Activated naive CD4-positive, alpha-beta T cell treated with anti-CD3 and anti-CD28 coated beads for 36 hours (primary cell): ENCODE measurements around the gene KDM2A. TPM values are rescaled to one million over a fixed set of nuclear protein-coding genes. Genes with fewer than 3 reads are reported as not detected.
A peak's percentile ranks its signal among the peaks of the same experiment; 100 is the strongest.

ENCODE experiments used
- CTCF ChIA-PET: fragments of 350-600 bp; sonication (Branson Sonifier 250); formaldehyde crosslinking; loops from one replicate; lab custom pipeline; 2021; ENCODE audit warnings: antibody characterized with exemption; lab: Charles Lee
- DNase-seq: peaks from one replicate; pipeline ENCODE4 v3.0.0-alpha.2; 2020
- H3K27ac Mint-ChIP-seq: one replicate; pipeline ENCODE4 v1.8.0; 2021; ENCODE audit warnings: mild to moderate bottlenecking, mixed read lengths
- H3K27me3 Mint-ChIP-seq: one replicate; pipeline ENCODE4 v1.8.0; 2021; ENCODE audit warnings: low read depth, mixed read lengths
- H3K36me3 Mint-ChIP-seq: one replicate; pipeline ENCODE4 v1.8.0; 2021; ENCODE audit warnings: low read depth, mixed read lengths
- H3K4me1 Mint-ChIP-seq: one replicate; pipeline ENCODE4 v1.8.0; 2021; ENCODE audit warnings: low read depth, mixed read lengths
- H3K4me3 Mint-ChIP-seq: one replicate; pipeline ENCODE4 v1.8.0; 2021; ENCODE audit warnings: mild to moderate bottlenecking, moderate library complexity, mixed read lengths
- H3K9me3 Mint-ChIP-seq: one replicate; pipeline ENCODE4 v1.8.0; 2021; ENCODE audit warnings: mixed read lengths
- intact Hi-C: fragments of 100-400 bp; cut with micrococcal nuclease; formaldehyde crosslinking; loops from one replicate; pipeline ENCODE4 v1.15.1; 2023
- total RNA-seq, 2 experiments: library from RNA; stranded (reverse); gene quantifications; one replicate each; pipeline ENCODE4 v1.2.3, GENCODE V29; 2021

Gene KDM2A
- total RNA-seq, 2 experiments from 2014 or later = 57.7 to 58.8 TPM

GRCh38 chr11:67240576-67241389 lies 121.7 kb downstream of the KDM2A start:
- intact Hi-C loops = loop anchor here (1.0 to 5.0 kb wide), 3 partner anchors 36 to 152 kb away; partner anchors contain the start of gene RAD9A
- Mint-ChIP-seq H3K36me3 (peaks cover 54% of the 10 kb centered on the region), H3K27ac (peak overlapping the region; percentile 99), H3K27me3 (no peaks in the 10 kb centered on the region), H3K4me3 (peak overlapping the region; percentile 86), H3K4me1 (peaks cover 51% of the 10 kb centered on the region), H3K9me3 (no peaks in the 10 kb centered on the region)
- CTCF ChIA-PET = interaction anchor here (0.6 to 2.8 kb wide), 8 partner anchors 8 to 160 kb away, joined by 3 to 16 read pairs (median 4); no protein-coding TSS in a partner anchor
- peak; percentile 94 for DNase-seq

- Mint-ChIP-seq H3K4me1 (peaks cover 51% of the 10 kb centered on the region), H3K36me3 (peaks cover 64% of the 10 kb centered on the region), H3K27ac (peak overlapping the region; percentile 99), H3K9me3 (no peaks in the 10 kb centered on the region), H3K27me3 (no peaks in the 10 kb centered on the region), H3K4me3 (peak overlapping the region; percentile 86)
- no peak for DNase-seq
- CTCF ChIA-PET = interaction anchor here (2.3 kb wide), 1 partner anchor 19 kb away, joined by 10 read pairs; no protein-coding TSS in a partner anchor
- intact Hi-C loops = loop anchor here (5.0 kb wide), 1 partner anchor 150 kb away; the partner anchor contains the start of gene RAD9A
These were observed 123.5 kb downstream of the KDM2A start for GRCh38 chr11:67242548-67242947.

- H3K9me3 Mint-ChIP-seq = no peaks in the 10 kb centered on the region
- H3K27me3 Mint-ChIP-seq = no peaks in the 10 kb centered on the region
- H3K4me3 Mint-ChIP-seq = peak overlapping the region; percentile 86
- H3K27ac Mint-ChIP-seq = peak overlapping the region; percentile 99
- CTCF ChIA-PET = interaction anchor here (2.3 kb wide), 1 partner anchor 19 kb away, joined by 10 read pairs; no protein-coding TSS in a partner anchor
- intact Hi-C loops = loop anchor here (5.0 kb wide), 1 partner anchor 149 kb away; the partner anchor contains the start of gene RAD9A
- H3K4me1 Mint-ChIP-seq = peaks cover 51% of the 10 kb centered on the region
- DNase-seq = no peak
- H3K36me3 Mint-ChIP-seq = peaks cover 68% of the 10 kb centered on the region
These were observed 124.0 kb downstream of the KDM2A start for GRCh38 chr11:67243051-67243450.

- no peaks in the 10 kb centered on the region for H3K9me3 Mint-ChIP-seq
- H3K27ac Mint-ChIP-seq = peak overlapping the region; percentile 51
- H3K36me3 Mint-ChIP-seq = peaks cover 82% of the 10 kb centered on the region
- intact Hi-C loops = no loop called here
- no peak for DNase-seq
- no peaks in the 10 kb centered on the region for H3K27me3 Mint-ChIP-seq
- CTCF ChIA-PET = interaction anchor here (1.1 kb wide), 1 partner anchor 19 kb away, joined by 3 read pairs; no protein-coding TSS in a partner anchor
- H3K4me3 Mint-ChIP-seq = no peak overlapping the region
- H3K4me1 Mint-ChIP-seq = peaks cover 38% of the 10 kb centered on the region
These were observed 126.0 kb downstream of the KDM2A start for GRCh38 chr11:67245046-67245445.

- Mint-ChIP-seq H3K27ac (no peak overlapping the region), H3K4me1 (peaks cover 31% of the 10 kb centered on the region)
- intact Hi-C loops = no loop called here
These were observed 129.0 kb downstream of the KDM2A start for GRCh38 chr11:67247946-67248550.

GRCh38 chr11:67248653-67249052 lies 129.6 kb downstream of the KDM2A start:
- H3K4me1 Mint-ChIP-seq = peaks cover 27% of the 10 kb centered on the region
- H3K36me3 Mint-ChIP-seq = peaks cover 60% of the 10 kb centered on the region
- peak overlapping the region; percentile 54 for H3K27ac Mint-ChIP-seq
- H3K9me3 Mint-ChIP-seq = no peaks in the 10 kb centered on the region
- no peaks in the 10 kb centered on the region for H3K27me3 Mint-ChIP-seq
- no peak for DNase-seq
- intact Hi-C loops = no loop called here
- CTCF ChIA-PET = no interaction called here
- H3K4me3 Mint-ChIP-seq = no peak overlapping the region

More at GRCh38 chr11:67247946-67248550, 129.0 kb downstream of the KDM2A start:
- no peak overlapping the region for H3K4me3 Mint-ChIP-seq
- no peak for DNase-seq
- H3K27me3 Mint-ChIP-seq = no peaks in the 10 kb centered on the region
- CTCF ChIA-PET = no interaction called here
- H3K36me3 Mint-ChIP-seq = peaks cover 62% of the 10 kb centered on the region
- H3K9me3 Mint-ChIP-seq = no peaks in the 10 kb centered on the region

GRCh38 chr11:67250059-67251043 lies 131.3 kb downstream of the KDM2A start:
- Mint-ChIP-seq H3K4me1 (peaks cover 14% of the 10 kb centered on the region), H3K36me3 (peaks cover 58% of the 10 kb centered on the region), H3K27me3 (no peaks in the 10 kb centered on the region), H3K27ac (peak overlapping the region; percentile 62), H3K9me3 (no peaks in the 10 kb centered on the region), H3K4me3 (no peak overlapping the region)
- intact Hi-C loops = no loop called here
- CTCF ChIA-PET = interaction anchor here (1.9 kb wide), 1 partner anchor 12 kb away, joined by 9 read pairs; no protein-coding TSS in a partner anchor
- DNase-seq = no peak

- intact Hi-C loops = no loop called here
- H3K4me1 Mint-ChIP-seq = peaks cover 13% of the 10 kb centered on the region
- no peaks in the 10 kb centered on the region for H3K27me3 Mint-ChIP-seq
- H3K4me3 Mint-ChIP-seq = no peak overlapping the region
- peaks cover 53% of the 10 kb centered on the region for H3K36me3 Mint-ChIP-seq
- no peaks in the 10 kb centered on the region for H3K9me3 Mint-ChIP-seq
- DNase-seq = no peak
- CTCF ChIA-PET = interaction anchor here (1.6 kb wide), 1 partner anchor 66 kb away, joined by 6 read pairs; no protein-coding TSS in a partner anchor
- peak overlapping the region; percentile 37 for H3K27ac Mint-ChIP-seq
These were observed 132.8 kb downstream of the KDM2A start for GRCh38 chr11:67251841-67252240.

- H3K4me1 Mint-ChIP-seq = peaks cover 13% of the 10 kb centered on the region
- H3K4me3 Mint-ChIP-seq = no peak overlapping the region
- H3K9me3 Mint-ChIP-seq = no peaks in the 10 kb centered on the region
- DNase-seq = peak; percentile 44
- intact Hi-C loops = no loop called here
- no peaks in the 10 kb centered on the region for H3K27me3 Mint-ChIP-seq
- CTCF ChIA-PET = interaction anchor here (0.6 to 2.6 kb wide), 6 partner anchors 10 to 213 kb away, joined by 3 to 27 read pairs (median 5); no protein-coding TSS in a partner anchor
- H3K36me3 Mint-ChIP-seq = peaks cover 49% of the 10 kb centered on the region
- H3K27ac Mint-ChIP-seq = peak overlapping the region; percentile 28
These were observed 133.8 kb downstream of the KDM2A start for GRCh38 chr11:67252831-67253239.

GRCh38 chr11:67253872-67254624 lies 135.0 kb downstream of the KDM2A start:
- Mint-ChIP-seq H3K36me3 (peaks cover 39% of the 10 kb centered on the region), H3K4me1 (peaks cover 13% of the 10 kb centered on the region), H3K9me3 (no peaks in the 10 kb centered on the region), H3K27me3 (no peaks in the 10 kb centered on the region), H3K4me3 (no peak overlapping the region), H3K27ac (peak overlapping the region; percentile 28)
- CTCF ChIA-PET = interaction anchor here (0.9 to 2.6 kb wide), 5 partner anchors 9 to 98 kb away, joined by 3 to 27 read pairs (median 4); no protein-coding TSS in a partner anchor
- intact Hi-C loops = no loop called here
- no peak for DNase-seq

GRCh38 chr11:67254798-67255197 lies 135.7 kb downstream of the KDM2A start:
- CTCF ChIA-PET = interaction anchor here (0.6 to 2.6 kb wide), 5 partner anchors 8 to 332 kb away, joined by 3 to 27 read pairs (median 4); no protein-coding TSS in a partner anchor
- Mint-ChIP-seq H3K9me3 (no peaks in the 10 kb centered on the region), H3K27ac (no peak overlapping the region), H3K4me1 (peaks cover 13% of the 10 kb centered on the region), H3K4me3 (no peak overlapping the region), H3K27me3 (no peaks in the 10 kb centered on the region), H3K36me3 (peaks cover 32% of the 10 kb centered on the region)
- intact Hi-C loops = no loop called here
- DNase-seq = no peak
